GM21515 (cell line): ENCODE measurements around the gene CXCR2.

Experiments used
- ATAC-seq: cut with Tn5 transposase; IDR thresholded peaks from one replicate; pipeline ENCODE4 v1.9.1; 2021; ENCODE audit not compliant: unreplicated experiment

Gene CXCR2

DNA sequence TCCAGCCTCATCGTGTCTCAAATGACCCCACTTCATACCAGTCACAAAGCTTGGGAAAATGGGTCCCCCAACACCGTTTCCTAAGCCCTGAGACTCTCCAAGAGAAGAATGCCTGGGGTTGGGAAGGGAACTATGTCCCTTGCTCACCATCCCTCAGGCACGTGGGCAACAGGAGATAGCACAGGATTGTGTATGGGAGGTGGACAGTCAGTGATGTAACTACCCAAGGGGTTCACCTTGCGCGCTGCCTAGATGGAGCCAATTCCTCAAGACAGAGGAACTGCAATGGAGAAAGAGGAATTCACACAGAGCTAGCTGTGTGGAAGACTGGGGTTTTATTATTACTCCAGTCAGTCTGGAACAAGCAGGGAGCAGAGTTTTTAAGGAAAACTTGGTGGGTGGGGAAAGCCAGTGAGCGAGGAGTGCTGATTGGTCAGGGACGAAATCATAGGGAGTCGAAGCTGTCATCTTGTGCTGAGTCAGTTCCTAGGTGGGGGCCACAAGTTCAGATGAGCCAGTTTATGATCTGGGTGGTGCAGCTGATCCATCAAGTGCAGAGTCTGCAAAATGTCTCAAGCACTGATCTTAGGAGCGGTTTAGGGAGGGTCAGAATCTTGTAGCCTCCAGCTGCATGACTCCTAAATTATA is 54.8 kb downstream of the CXCR2 start:
- ATAC-seq, result no peak

DNA sequence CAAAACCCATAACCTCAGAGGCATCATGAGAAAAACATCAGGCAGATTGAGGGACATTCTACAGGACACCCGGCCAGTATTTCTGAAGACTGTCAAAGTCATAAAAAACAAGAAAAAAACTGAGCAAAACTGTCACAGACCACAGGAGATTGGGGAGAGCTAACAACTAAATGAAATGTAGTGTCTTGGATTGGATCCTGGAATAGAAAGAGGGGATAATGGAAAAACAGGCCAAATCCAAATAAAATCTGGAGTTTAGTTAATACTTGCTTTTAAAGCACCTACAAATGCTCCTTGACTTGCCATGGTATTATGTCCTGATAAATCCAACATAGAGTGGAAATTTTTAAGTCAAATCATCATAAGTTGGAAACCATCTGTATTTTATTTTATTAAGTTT is 58.5 kb downstream of the CXCR2 start:
- ATAC-seq, result no peak

DNA sequence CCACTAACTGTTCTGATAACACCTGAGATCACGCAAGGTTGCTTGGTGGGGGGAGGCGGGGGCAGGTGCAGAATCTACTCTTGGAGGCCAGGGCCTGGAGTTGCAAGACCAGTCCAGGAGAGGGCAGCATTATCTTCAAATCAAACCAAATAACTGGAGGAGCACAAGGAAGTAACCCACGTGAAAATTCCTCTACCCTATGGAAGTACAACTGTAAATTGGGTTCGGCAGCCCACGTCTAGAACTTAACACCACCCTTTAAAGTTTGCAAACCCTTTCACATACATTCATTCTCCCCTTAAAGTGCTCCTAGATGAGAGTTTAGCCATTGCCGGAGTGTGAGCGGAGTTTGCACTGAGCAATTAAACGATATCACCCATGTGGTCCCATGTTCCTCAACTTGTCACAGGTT is 60.5 kb downstream of the CXCR2 start:
- ATAC-seq, result no peak
